ENCODE data around the gene TEPSIN. TPM values are rescaled to one million over a fixed set of nuclear protein-coding genes. Genes with fewer than 3 reads are reported as not detected.
A peak's percentile ranks its signal among the peaks of the same experiment; 100 is the strongest.

The TEPSIN gene
- total and polyA plus RNA-seq, 12 donors, result 3.1 to 144 (median 40.6) TPM

DNA sequence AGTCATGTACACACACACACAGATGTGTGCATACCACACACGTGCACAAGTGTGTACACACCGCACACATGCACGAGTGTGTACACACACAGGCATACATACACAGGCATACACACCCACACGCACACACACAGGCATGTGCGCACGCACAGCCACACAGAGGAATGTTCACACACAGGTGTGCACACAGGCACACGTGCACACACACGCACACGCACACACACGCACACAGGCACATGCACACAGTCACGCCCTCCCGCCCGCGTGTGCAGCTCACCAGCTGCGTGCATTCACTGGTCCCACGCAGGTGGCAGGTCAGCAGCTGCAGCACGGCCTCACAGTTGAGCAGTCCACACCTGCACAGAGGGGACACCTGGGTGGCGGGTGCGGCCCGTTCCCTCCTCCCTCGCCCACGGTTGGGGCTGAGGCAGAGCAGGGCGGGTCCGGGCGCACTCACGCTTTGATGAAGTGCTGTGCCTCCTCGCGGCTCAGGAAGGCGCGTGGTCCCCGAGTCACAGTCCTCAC is 7.7 kb downstream of the TEPSIN start:
- TF ChIP-seq, protein P1, sequence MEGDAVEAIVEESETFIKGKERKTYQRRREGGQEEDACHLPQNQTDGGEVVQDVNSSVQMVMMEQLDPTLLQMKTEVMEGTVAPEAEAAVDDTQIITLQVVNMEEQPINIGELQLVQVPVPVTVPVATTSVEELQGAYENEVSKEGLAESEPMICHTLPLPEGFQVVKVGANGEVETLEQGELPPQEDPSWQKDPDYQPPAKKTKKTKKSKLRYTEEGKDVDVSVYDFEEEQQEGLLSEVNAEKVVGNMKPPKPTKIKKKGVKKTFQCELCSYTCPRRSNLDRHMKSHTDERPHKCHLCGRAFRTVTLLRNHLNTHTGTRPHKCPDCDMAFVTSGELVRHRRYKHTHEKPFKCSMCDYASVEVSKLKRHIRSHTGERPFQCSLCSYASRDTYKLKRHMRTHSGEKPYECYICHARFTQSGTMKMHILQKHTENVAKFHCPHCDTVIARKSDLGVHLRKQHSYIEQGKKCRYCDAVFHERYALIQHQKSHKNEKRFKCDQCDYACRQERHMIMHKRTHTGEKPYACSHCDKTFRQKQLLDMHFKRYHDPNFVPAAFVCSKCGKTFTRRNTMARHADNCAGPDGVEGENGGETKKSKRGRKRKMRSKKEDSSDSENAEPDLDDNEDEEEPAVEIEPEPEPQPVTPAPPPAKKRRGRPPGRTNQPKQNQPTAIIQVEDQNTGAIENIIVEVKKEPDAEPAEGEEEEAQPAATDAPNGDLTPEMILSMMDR (IDR thresholded peaks at IDR 0.05), result no peak
- no peak for TF ChIP-seq POLR2A (IDR thresholded peaks at IDR 0.05)
- Histone ChIP-seq H3K9me3 (replicated peaks in 1 of 3) (no peaks in the 10 kb centered on the region), H3K4me1 (replicated peaks in 1 of 2) (no peaks in the 10 kb centered on the region), H3K27ac (no peak overlapping the region), H3K27me3 (no peaks in the 10 kb centered on the region), H3K36me3 (replicated peaks in 1 of 2) (peaks cover 0 to 46% of the 10 kb centered on the region in 2 donors), H3K4me3 (no peak overlapping the region)
- 85 to 93% (median 91%) methylated on average over 21 to 31 of the region's 31 CpGs for WGBS, 4 donors
- intact Hi-C loops (cut with DNase I), result no loop called here
- DNase-seq, result no peak

DNA sequence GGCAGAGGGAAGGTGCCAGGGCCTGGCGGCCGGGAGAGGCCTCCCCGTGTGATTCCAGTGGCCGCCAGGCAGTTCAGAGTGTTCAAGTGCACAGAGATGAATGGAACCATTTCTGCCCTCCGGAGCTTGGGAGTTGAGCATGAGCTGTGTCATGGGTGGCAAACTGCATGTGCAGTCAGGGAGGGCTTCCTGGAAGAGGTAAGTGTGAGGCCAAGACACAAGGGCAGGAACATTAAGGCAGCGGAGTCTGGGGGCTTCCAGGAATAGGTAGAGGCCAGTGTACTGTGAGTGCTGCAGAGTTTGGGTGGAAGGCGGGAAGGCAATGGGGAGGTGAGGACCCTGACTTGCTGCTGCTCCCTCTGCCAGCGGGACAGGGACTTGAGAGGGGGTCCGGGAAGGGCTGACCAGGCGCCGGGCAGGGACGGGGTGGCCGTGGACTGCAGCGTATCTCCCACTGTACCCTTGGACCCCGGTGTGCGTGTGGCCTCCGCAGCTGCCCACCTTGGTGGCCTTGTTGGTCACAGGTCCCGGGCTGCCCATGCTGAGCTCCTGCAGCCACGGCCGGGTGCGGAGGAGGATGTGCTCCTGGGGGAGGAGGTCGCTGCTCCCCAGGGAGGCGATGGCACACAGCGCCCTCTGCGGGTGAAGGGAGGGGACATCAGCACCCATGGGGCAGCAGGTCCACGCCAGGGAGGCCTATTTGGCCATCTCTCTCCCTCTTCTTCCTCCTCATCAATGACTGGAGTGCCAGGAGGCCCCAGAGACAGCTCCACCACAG is 8.6 kb downstream of the TEPSIN start:
- intact Hi-C loops (cut with DNase I), result no loop called here
- no peaks in the 10 kb centered on the region for H3K4me1 ChIP-seq (replicated peaks in 1 of 2)
- H3K27me3 ChIP-seq, result no peaks in the 10 kb centered on the region
- 90 to 94% (median 92%) methylated on average over 11 to 26 of the region's 26 CpGs for WGBS, 4 donors
- no peak overlapping the region for H3K27ac ChIP-seq
- TF ChIP-seq POLR2A (IDR thresholded peaks at IDR 0.05), result no peak
- TF ChIP-seq, protein P1 (IDR thresholded peaks at IDR 0.05), result peak in 1 of 6 experiments; percentile 28
- H3K4me3 ChIP-seq, result no peak overlapping the region
- peaks cover 0 to 46% of the 10 kb centered on the region in 2 donors for H3K36me3 ChIP-seq (replicated peaks in 1 of 2)
- DNase-seq, result peak in 1 of 7 donors; percentile 15
- no peaks in the 10 kb centered on the region for H3K9me3 ChIP-seq (replicated peaks in 1 of 3)

DNA sequence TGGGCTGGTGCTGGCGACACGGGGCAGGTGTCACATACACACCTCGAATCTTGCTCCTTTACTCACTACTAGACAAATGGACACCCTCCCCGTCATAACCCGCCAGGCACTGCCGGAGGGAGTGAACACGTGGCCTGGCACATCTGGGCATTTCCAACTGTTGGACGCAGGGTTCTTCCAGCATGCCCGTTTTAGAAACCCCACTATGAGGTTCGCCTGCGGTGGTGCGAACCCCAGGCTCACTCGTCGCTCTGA is 9.3 kb downstream of the TEPSIN start:
- no peaks in the 10 kb centered on the region for H3K4me1 ChIP-seq (replicated peaks in 1 of 2)
- TF ChIP-seq POLR2A (IDR thresholded peaks at IDR 0.05), result no peak
- TF ChIP-seq, protein P1 (IDR thresholded peaks at IDR 0.05), result no peak
- H3K27ac ChIP-seq, result no peak overlapping the region
- DNase-seq, result no peak
- H3K36me3 ChIP-seq (replicated peaks in 1 of 2), result peaks cover 0 to 46% of the 10 kb centered on the region in 2 donors
- WGBS, 4 donors, result 92 to 97% (median 95%) methylated on average over 6 to 14 of the region's 14 CpGs
- no peak overlapping the region for H3K4me3 ChIP-seq
- H3K9me3 ChIP-seq (replicated peaks in 1 of 3), result no peaks in the 10 kb centered on the region
- intact Hi-C loops (cut with DNase I), result no loop called here
- H3K27me3 ChIP-seq, result no peaks in the 10 kb centered on the region

DNA sequence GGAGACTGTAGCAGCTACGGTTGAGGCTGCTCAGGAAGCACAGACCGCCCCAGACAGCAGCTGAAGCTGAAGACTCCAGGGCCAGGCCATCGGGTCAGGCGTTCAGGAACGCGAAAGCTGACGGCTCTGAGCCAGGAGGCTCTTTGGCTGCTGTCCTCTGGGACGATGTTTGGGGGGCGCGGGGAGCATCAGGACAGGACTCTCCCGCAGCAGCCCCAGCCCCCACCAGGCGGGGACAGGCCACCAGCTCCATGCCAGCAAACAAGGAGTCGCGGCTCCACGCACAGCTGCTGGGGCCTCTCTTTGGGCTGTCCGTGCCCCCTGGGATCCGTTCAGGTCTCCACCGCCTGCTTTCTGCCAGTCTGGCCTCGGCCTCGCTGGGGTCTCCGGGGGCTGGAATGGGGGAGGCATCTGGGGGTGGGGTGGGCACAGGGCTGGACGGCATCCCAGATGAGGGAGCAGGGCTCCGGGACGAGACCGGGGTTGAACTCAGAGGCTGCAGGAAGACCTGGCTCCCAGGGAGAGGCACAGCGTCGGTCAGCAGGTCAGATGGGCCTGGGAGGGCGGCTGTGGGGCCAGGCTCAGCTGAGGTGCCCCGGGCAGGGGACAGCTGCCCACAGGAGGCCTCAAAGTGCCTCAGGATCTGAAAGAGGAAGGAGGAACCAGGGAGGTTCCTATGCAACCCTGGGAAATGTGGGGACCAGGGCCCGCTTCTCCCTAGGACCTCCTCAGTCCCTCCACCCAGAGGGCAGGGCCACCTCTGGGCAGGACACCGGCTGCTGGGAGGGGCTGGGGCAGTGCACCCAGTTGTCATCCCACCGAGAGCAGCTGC is 9.8 kb downstream of the TEPSIN start:
- Histone ChIP-seq H3K27me3 (no peaks in the 10 kb centered on the region), H3K9me3 (replicated peaks in 1 of 3) (no peaks in the 10 kb centered on the region), H3K27ac (no peak overlapping the region), H3K4me1 (replicated peaks in 1 of 2) (no peaks in the 10 kb centered on the region), H3K4me3 (no peak overlapping the region), H3K36me3 (replicated peaks in 1 of 2) (peaks cover 0 to 46% of the 10 kb centered on the region in 2 donors)
- intact Hi-C loops (cut with DNase I), result no loop called here
- DNase-seq, result no peak
- 61 to 84% (median 81%) methylated on average over 6 to 32 of the region's 32 CpGs for WGBS, 4 donors
- TF ChIP-seq POLR2A (IDR thresholded peaks at IDR 0.05), result no peak
- TF ChIP-seq, protein P1 (IDR thresholded peaks at IDR 0.05), result no peak
